Body of pancreas (tissue), 4 donors: Measurements from ENCODE around the gene MOGAT2.

Experiments used
- POLR2A ChIP-seq, 3 donors: fragments of 450-650 bp; IDR thresholded peaks; one replicate each; pipeline ENCODE4 v1.6.1; 2016; ENCODE audit warnings: antibody characterized with exemption in 3 of 3, mild to moderate bottlenecking in 2 of 3
- TF ChIP-seq, protein P1 (sequence below), 7 experiments: fragments of 450-650 bp in 4 of 7; fragments of 200-600 bp in 3 of 7; sonication (generic) in 3 of 7; IDR thresholded peaks; one replicate each; pipeline ENCODE4 v1.5.1; 2016 to 2019; ENCODE audit warnings: antibody characterized with exemption in 7 of 7

DNA sequence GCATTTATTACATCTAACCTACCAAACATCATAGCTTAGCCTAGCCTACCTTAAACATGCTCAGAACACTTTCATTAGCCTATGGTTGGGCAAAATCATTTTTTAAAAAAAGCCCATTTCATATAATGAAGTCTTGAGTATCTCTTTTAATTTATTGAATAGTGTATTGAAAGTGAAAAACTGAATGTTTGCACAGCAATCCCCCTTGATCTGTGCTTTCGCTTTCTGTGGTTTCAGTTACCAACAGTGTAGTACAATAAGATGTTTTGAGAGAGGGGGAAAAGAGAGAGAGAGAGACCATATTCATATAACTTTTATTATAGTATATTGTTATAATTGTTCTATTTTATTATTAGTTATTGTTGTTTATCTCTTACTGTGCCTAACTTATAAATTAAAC lies 40.4 kb upstream of the MOGAT2 start:
- TF ChIP-seq, protein P1, sequence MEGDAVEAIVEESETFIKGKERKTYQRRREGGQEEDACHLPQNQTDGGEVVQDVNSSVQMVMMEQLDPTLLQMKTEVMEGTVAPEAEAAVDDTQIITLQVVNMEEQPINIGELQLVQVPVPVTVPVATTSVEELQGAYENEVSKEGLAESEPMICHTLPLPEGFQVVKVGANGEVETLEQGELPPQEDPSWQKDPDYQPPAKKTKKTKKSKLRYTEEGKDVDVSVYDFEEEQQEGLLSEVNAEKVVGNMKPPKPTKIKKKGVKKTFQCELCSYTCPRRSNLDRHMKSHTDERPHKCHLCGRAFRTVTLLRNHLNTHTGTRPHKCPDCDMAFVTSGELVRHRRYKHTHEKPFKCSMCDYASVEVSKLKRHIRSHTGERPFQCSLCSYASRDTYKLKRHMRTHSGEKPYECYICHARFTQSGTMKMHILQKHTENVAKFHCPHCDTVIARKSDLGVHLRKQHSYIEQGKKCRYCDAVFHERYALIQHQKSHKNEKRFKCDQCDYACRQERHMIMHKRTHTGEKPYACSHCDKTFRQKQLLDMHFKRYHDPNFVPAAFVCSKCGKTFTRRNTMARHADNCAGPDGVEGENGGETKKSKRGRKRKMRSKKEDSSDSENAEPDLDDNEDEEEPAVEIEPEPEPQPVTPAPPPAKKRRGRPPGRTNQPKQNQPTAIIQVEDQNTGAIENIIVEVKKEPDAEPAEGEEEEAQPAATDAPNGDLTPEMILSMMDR (IDR thresholded peaks at IDR 0.05), result no peak
- TF ChIP-seq POLR2A (IDR thresholded peaks at IDR 0.05), result no peak
